GM10266 (cell line): ENCODE data around the gene RIC3.

Source experiments
- DNase-seq: peaks from one replicate; pipeline ENCODE4 v3.0.0; 2012; ENCODE audit errors: extremely low spot score
- CTCF ChIP-seq: IDR thresholded peaks from 2 replicates; pipeline ENCODE4 v1.5.1; 2012; ENCODE audit warnings: mild to moderate bottlenecking, low read depth; ENCODE audit not compliant: control insufficient read depth, insufficient read depth; ENCODE audit errors: missing control alignments

Gene RIC3

GRCh38 chr11:8168485-8169257 is at the start of gene RIC3:
Gene RIC3 (minus strand): TSS chr11:8169025. CDS start chr11:8168989, 36 bp downstream.
- peak; percentile 44 for DNase-seq
- TF ChIP-seq CTCF, result peak; percentile 21

GRCh38 chr11:8218409-8218808 is 49.6 kb upstream of the RIC3 start:
- no peak for TF ChIP-seq CTCF
- DNase-seq, result no peak

GRCh38 chr11:8217926-8218325 is 49.1 kb upstream of the RIC3 start:
- DNase-seq, result no peak
- TF ChIP-seq CTCF, result no peak

GRCh38 chr11:8217136-8217535 is 48.3 kb upstream of the RIC3 start:
- TF ChIP-seq CTCF, result no peak
- no peak for DNase-seq

GRCh38 chr11:8213376-8213775 is 44.6 kb upstream of the RIC3 start:
- DNase-seq, result no peak
- TF ChIP-seq CTCF, result no peak

GRCh38 chr11:8209208-8209807 is 40.5 kb upstream of the RIC3 start:
- TF ChIP-seq CTCF, result peak; percentile 64
- DNase-seq, result no peak

- TF ChIP-seq CTCF, result no peak
- DNase-seq, result no peak
Observed at GRCh38 chr11:8207080-8208000, 38.5 kb upstream of the RIC3 start.
